ENCODE data around the gene KDM2A.
A peak's percentile ranks its signal among the peaks of the same experiment; 100 is the strongest.

Gene KDM2A

DNA sequence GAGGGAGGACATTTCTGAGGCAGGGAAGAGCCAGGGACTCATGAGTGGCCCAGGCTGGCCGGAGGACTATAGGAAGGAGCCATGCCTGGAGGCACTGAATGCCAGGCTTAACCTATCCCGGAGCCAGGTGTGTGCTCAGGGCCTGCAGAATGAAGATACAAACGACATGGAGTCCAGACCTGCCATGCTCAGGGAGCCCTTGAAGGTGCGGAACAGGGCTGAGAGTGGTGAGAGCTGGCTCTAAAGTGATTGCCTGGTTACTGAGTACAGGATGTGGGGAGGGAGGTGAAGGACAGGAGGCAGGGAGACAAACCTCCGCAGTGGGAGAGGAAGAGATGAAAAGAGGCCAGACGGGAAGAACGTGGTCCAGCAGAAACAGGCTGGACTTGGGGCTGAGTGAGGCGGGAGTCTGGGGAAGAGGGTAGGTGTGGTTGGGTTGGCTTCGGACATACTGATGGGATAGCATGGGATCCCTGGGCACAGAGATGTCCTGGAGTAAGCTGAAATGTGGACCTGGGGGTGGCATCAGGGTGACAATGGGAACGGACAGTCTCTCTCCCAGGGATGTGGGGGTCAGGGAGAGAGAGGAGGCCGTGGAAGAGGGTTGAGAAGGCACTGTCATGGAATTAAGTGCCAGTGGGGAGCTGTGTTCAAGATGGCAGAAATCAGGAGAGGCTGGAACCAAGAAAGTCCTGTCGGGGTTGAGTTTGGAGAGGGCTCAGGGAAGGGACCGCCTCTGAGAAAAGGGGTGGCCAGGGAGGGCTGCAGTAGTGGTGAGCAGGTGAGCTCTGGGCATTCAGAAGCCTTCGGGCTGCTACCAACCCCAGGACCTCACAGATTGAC lies 168.5 kb downstream of the KDM2A start:
- DNase-seq: no peak

DNA sequence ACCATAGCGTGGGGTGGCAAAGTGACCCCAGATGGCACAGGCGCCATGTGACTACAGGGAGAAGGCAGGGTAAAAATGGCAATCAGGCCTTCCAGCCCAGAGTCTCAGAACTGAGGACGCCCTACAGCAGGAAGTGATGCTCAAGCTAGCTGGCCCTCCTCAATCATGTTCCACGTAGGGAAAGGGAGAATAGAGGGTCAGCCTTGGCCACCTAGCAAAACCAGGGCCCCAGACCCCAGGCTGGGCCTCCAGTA lies 169.1 kb downstream of the KDM2A start:
- no peak for DNase-seq

DNA sequence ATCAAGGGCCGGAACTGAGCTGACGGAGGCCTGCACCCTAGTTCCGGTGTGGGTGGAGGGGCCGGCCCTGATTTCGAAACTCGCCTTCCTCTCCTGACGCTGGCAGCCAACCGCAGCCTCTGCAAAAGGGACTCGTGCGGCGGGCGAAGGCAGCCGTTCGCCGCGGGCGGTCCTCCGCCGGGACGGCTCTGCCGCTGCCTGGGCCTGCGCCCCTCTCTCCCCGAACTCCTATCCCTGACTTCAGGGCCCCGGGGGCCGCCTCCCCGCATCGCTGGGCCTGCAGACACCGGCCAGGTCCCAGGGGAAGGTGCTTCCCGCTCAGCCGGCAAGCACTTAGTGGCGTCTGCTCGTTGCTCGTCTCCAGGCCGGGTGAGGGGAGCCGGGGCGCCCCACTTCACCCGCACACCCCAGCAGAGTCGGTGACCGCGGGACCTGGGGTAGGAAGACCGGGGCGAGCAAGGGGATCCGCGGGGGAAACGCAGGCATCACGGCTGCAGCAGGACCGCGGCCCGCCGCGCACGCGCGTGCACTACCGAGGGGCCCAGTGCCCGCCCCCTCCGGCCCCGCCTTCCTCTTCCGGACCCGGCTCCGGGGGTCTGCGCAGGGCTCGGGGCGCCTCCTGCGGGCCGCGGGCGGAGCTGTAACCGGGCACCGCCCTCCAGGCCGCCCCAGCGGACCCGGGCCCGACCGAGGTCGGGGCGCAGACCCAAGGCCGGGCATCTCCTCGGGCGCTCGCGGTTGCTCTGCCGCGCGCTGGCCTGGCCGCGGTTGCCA lies 169.6 kb downstream of the KDM2A start:
- DNase-seq: peak; percentile 88

DNA sequence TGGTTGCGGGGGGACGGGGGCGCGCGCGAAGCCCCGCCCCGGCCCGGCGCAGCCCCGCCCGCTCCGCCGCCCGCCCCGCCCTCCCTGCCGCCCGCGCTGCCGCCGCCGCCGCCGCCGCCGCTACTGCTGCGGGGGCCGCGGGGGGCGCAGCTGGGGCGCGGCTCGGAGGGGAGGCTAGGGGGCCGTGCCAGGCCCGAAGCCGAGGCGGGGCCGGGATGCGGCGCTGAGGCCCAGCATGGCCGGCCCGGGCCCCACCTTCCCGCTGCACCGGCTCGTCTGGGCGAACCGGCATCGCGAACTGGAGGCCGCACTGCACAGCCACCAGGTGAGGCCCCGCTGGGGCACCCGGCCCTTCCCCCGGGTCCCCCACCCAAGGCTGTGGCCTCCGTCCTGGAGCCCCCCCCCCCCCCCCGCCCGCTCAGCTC lies 170.2 kb downstream of the KDM2A start, which contains the start of gene ANKRD13D:
TSS of gene ANKRD13D (plus strand) at position 78 of the 425 bp plus-strand sequence. CDS start at position 236, 158 bp downstream.
- DNase-seq: no peak

DNA sequence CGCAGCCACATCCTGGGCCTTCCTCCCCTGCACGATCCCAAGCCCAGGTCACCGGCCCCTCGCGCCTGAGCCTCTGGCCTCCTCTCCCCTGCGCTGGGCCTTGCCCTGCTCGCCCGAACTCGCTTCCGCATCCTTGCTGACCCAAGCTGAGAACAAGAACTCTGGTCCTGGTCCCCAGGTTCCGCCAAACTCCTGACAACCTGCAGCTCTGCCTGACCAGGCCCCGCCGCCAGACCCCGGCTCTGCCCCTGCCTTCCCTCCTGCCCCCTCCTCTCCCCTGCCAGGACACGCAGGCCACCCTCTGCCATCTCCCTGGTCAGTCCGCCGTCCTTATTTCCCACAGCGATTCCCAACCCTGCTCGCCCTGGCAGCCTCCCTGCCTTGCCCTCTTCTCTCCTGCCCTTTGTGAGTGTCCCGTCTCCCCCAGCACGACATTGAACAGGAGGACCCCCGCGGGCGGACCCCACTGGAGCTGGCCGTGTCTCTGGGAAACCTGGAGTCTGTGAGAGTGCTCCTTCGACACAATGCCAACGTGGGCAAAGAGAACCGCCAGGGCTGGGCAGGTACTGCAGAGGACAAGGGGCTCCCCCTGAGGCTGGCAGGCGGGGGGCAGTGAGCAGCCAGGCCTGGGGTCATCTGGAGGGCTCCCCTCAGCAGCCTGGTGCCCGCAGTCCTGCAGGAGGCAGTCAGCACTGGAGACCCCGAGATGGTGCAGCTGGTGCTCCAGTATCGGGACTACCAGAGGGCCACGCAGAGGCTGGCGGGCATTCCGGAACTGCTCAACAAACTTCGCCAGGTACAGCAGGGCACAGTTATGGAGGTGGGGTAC lies 170.8 kb downstream of the KDM2A start:
- no peak for DNase-seq

DNA sequence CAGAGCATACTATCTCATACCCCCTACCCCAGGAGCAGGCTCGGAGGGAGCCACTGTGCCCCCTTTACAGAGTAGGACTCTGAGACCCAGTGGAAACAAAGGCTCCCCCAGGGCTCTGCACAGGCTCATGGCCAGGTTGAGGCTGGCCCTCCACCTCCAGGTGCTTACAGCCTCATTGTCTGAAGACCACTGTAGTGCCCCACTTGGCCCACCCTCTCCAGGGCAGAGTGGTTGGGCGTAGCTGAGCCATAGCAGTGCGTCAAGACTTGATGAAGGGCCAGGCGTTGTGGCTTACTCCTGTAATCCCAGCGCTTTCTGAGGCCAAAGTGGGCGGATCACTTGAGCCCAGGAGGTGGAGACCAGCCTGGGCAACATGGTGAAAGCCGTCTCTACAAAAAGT lies 171.7 kb downstream of the KDM2A start:
- no peak for DNase-seq

DNA sequence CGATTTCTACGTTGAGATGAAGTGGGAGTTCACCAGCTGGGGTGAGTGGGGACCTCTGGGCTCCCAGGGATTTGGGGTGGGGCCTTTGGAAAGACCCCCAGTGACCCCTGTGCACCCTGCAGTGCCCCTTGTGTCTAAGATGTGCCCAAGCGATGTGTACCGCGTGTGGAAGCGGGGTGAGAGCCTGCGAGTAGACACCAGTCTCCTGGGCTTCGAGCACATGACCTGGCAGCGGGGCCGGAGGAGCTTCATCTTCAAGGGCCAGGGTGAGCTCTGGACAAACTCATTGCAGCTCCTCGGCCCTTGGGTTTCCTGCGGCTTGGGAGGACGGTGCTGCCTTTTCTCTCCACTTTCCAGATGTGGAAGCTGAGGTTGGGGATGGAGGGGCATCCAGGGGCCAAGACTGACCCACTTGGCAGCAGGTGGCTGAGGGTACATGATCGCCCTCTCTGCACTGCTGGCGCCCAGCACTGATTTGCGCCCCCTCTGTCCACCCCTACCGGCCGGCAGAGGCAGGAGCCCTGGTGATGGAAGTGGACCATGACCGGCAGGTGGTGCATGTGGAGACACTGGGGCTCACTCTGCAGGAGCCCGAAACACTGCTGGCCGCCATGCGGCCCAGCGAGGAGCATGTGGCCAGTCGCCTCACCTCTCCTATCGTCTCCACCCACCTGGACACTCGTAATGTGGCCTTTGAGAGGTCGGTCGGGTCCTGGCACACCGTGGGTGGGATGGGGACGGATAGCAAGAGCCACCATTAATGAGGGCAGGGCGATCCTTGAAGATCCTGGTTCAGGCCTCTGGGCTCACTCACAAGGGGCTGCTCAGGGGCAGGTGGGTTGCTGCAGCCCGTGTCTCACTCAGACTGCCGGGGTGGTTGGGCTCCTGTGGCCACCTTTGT lies 172.7 kb downstream of the KDM2A start:
- no peak for DNase-seq

DNA sequence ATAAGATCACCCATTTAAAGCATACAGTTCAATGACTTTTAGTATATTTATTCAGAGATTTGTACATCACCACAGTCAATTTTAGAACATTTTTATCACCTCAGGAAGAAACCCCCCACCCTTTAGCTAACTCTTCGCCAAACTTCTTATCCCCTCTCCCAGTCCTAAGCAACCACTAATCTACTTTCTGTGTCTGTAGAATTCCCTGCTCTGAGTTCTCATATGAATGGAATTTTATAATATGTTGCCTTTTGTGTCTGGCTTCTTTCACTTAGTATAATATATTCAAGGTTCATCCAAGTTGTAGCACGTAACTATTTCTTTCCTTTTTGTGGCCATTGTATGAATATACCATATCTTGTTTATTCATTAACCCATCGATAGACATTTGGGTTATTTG lies 173.6 kb downstream of the KDM2A start:
- no peak for DNase-seq

DNA sequence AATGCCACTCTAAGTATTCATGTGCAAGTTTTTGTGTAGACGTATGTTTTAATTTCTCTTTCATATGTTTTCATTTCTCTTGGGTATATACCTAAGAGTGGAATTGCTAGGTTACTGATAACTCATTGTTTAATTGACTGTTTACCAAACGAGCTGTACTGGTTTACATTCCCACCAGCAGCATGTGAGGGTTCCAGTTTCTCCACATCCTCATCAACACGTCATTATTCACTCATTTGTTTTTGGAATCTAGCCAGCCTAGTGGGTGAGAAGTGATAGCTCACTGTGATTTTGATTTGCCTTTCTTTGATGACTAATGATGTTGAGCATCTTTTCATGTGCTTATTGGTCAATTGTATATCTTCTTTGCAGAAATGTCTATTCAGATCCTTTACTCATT lies 174.0 kb downstream of the KDM2A start:
- peak; percentile 65 for DNase-seq

DNA sequence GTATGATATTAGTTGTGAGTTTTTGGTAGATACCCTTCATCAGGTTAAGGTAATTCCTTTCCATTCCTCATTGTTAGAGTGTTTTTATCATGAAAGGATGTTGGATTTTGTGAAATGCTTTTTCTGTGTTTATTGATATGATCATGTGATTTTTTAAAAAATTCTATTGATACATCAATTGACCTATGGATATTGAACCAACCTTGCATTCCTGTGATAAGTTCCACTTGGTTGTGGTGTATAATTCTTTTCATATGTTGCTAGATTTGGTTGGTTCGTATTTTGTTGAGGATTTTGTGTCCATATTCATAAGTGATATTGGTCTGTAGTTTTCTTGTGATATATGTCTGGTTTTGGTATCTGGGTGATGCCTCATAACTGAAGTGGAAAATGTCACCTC lies 176.8 kb downstream of the KDM2A start:
- DNase-seq: no peak

DNA sequence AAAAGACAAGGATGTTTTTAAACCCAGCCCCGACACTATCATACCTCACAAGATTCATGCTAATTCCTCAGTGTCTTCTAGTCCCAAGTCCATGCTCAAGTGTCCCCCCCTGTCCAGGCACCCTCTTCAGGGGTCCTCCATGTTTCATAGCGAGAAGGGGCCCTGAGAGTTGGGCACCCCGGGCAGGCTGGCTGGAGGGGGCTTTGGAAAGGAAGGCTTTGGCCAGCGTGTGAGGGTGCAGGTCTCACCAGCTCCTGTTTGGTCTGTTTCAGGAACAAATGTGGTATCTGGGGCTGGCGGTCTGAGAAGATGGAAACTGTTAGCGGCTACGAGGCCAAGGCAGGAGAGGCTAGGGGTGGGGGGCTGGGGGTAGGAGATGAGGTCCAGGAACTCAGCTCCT lies 179.7 kb downstream of the KDM2A start:
- no peak for DNase-seq

DNA sequence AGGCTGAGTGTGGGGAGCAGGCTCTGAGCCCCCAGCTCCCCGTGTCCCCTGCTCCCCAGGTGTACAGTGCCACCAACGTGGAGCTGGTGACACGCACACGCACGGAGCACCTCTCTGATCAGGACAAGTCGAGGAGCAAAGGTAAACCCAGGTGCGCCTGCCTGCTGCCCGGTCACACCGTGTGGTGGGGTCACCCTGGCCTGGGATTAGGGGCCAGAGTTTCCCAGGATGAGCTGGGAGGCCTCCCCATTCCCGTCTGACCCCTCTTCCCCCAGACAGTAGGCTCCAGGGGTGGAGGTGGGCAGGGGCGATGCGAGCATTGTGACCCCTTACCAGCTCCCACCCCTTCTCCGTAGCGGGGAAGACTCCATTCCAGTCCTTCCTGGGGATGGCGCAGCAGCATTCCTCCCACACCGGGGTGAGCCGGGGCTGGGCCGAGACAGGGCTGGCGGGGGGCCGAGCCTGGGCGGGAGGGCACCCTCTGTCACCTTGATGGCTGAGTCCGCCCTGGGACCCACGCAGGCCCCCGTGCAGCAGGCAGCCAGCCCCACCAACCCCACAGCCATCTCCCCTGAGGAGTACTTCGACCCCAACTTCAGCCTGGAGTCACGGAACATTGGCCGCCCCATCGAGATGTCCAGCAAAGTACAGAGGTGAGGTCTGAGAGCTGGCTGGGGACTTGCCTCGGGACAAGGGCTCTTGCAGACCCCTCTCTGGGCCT lies 180.6 kb downstream of the KDM2A start:
- no peak for DNase-seq

DNA sequence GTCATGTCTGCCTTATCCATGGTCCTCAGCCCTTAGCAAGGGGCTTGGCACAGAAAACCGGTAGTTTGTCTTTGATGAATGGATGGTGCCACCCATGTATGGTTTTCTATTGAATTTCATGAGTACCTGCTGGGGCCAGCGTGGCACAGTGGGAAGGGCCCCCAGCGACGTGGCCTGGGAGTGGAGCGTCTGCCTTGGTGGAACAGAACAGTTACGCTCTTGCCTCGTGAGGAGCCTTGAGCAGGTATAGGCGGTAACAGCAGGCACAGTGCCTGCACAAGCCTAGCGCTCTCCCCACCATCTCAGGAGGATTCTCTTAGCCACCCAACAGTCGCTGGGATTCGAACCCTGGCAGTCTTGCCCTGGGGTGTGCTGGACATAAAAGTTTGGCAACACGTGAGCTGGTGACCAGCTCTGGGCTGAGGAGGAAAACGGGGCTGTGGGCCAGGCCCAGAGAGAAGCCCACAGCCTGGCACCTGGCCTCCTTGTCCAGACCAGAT lies 181.2 kb downstream of the KDM2A start:
- no peak for DNase-seq

DNA sequence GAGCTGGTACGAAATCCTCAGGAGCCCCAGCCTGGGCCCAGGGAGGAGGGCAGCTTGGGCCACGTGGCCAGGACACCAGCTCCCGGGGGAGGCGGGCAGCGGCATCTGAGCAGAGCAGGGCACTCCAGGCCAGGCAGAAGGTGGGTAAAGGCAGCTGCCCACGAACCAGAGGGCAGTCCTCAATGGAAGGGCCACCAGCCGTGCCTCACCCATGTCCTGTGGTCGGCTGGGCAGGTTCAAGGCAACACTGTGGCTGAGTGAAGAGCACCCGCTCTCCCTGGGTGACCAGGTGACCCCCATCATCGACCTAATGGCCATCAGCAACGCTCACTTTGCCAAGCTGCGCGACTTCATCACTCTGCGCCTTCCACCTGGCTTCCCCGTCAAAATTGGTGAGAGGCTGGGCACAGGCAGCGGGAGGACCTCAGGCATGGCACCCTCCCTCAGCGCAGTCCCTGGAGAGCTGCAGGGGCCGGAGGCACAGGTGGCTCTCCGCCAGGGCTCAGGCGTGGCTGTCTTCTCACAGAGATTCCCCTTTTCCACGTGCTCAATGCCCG lies 181.8 kb downstream of the KDM2A start:
- no peak for DNase-seq

DNA sequence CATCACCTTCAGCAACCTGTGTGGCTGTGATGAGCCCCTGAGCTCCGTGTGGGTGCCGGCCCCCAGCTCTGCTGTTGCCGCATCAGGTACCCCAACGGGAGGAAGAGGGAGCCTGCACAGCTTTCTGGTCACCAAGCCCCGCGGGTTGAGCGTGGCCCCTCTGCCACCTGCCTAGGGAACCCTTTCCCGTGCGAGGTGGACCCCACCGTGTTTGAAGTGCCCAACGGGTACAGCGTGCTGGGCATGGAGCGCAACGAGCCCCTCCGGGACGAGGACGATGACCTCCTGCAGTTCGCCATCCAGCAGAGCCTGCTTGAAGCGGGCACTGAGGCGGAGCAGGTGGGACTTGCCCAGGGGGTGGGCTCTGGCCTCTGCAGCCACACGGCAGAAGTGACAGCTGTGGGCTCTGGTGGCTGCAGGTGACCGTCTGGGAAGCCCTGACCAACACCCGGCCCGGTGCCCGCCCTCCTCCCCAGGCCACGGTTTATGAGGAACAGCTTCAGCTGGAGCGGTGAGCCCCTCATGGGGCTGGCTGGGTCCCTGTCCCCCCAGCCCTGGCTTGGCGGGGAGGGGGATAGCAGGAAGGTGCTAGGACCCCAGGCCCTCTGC lies 182.4 kb downstream of the KDM2A start:
- no peak for DNase-seq

DNA sequence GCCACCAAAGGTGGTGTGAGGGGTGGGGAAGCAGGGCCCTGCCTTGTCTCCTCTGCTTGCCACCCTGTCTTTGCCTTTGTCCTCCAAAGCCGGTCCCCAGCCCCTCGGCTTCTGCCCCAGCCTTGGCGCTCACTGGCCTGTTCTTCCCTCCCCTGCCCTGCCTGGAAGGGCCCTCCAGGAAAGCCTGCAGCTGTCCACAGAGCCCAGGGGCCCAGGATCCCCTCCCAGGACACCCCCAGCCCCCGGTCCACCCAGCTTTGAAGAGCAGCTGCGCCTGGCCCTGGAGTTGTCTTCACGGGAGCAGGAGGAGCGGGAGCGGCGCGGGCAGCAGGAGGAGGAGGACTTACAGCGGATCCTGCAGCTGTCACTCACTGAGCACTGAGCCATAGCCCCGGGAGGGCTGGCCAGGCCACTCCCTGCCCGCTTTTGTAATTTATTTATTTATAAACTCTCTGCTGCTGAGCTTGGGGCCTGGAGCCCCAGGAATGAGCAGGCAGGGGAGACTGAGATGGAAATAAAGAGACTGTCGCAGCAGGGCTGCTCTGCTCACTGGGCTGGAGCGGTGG lies 183.0 kb downstream of the KDM2A start:
- DNase-seq: no peak

DNA sequence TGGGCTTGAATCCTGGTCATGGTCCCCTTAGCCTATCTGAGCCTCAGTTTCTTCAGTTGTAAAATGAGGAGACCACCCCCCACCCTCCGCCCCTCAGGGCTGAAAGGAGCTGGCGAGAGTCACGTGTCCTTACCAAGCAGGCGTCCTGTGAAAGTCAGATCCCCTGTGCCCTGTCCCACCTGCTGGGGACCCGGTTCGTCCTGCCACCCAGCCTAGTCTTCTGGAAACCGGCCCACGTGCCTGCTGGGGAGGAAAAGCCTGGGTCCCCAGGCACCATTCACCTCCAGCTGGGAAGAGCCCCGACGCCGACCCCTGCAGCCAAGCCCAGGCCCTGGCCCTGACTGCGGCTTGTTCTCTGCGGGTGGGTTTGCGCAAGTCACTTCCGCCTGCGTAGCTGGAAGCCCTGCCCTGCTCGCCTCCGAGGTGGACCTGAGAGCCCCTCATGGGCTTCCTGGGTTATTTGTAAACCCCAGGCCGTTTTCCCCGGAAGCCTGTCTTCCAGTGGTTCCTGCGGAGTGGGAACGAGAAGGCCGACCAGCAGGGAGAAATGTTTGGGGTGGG lies 183.6 kb downstream of the KDM2A start:
- peak; percentile 26 for DNase-seq

DNA sequence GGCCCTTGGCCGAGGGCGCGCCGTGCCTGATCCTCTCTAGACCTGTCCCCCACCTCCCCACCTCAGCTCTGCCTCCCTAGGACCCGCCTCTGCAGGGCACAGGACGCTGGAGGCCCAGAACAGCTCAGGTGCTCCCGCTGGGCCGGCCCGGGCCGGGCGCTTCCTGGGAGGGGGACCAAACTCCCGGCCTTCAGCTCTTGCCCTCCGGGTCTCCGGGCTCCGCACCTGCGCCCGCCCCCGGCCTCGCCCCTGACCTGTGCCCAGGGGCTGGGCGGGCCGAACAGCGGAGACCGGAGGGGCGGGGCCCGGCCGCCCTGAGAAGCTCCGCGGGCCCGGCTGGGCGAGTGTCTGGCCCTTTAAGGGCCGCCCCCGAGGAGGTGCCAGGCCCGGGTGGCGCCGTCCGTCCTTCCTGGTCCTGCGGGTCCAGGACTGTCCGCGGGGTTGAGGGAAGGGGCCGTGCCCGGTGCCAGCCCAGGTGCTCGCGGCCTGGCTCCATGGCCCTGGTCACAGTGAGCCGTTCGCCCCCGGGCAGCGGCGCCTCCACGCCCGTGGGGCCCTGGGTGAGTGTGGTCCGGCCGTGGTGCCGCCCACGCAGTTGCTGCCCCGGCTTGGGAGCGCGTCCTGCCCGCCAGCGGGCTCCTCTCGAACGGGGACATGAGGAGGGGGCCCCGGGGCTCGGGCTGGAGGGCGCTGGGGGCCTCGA lies 184.2 kb downstream of the KDM2A start, which contains the start of gene SSH3:
TSS of gene SSH3 (plus strand) at position 399 of the 703 bp plus-strand sequence. CDS start at position 495, 96 bp downstream.
- DNase-seq: peak; percentile 37

DNA sequence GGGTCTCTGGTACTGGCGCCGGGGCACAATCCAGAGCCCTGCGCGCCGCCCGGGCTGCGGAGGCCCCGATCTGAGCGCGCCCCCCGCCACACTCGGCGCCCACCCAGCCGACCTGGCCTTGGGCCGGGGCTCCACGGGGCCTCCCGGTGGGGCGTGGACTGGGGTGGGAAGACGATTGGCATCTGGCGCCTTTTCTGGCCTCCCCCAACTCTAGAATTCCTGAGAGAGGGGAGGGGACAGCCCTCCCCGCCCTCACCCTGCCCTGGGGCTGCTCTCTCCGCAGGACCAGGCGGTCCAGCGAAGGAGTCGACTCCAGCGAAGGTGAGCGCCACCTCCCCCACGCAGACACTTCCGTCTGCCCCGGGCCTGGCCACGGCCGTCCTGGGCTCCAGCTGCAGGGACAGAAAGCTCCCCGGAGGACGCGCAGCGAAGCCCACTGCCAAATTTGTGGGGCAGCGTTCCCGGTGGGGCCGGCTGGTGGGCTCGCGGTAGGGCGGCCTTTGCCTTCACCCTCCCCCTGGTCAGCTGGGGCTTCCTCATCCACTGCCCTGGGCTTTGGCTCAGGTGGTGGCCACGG lies 184.9 kb downstream of the KDM2A start:
- no peak for DNase-seq

Data from CD4-positive, alpha-beta T cell treated with Interleukin-21 for 1 hour (primary cell).